OCI-LY7 (cell line): ENCODE measurements around the gene GLB1L3. TPM values are rescaled to one million over a fixed set of nuclear protein-coding genes. Genes with fewer than 3 reads are reported as not detected.

ENCODE experiments used
- BruUV-seq: library from RNA; stranded (reverse); fragments of 400-500 nt; replicated peaks from 2 replicates; lab custom pipeline; 2021; lab: Mats Ljungman, UMichigan
- CTCF ChIA-PET: fragments of 300-600 bp; sonication (Branson Sonifier 250); formaldehyde crosslinking; loops from one replicate; lab custom pipeline; 2022; ENCODE audit warnings: antibody characterized with exemption; ENCODE audit not compliant: unreplicated experiment; lab: Charles Lee
- POLR2A ChIA-PET: fragments of 300-600 bp; sonication (Branson Sonifier 250); formaldehyde crosslinking; loops from one replicate; lab custom pipeline; 2022; ENCODE audit warnings: antibody characterized with exemption; lab: Charles Lee
- DNase-seq: peaks from one replicate; pipeline ENCODE4 v3.0.0-alpha.2; 2015; ENCODE audit warnings: low spot score
- H2AFZ ChIP-seq: fragments of 200-600 bp; sonication (generic), shearing (Covaris generic); 2 replicates; pipeline ENCODE4 v1.6.1; 2014; ENCODE audit warnings: mild to moderate bottlenecking, antibody characterized with exemption, low read length, moderate library complexity
- H3K27ac ChIP-seq: fragments of 200-600 bp; sonication (generic); 2 replicates; pipeline ENCODE4 v1.5.1; 2014; ENCODE audit warnings: mixed run types, low read depth, mild to moderate bottlenecking, moderate library complexity, low read length, inconsistent platforms; ENCODE audit not compliant: poor library complexity, severe bottlenecking
- H3K36me3 ChIP-seq: fragments of 200-600 bp; sonication (generic); 2 replicates; pipeline ENCODE4 v1.6.1; 2014; ENCODE audit warnings: mild to moderate bottlenecking, antibody characterized with exemption, low read length, moderate library complexity, mixed read lengths; ENCODE audit not compliant: insufficient read depth
- H3K4me1 ChIP-seq: fragments of 200-600 bp; sonication (generic); 2 replicates; pipeline ENCODE4 v1.5.1; 2014; ENCODE audit warnings: mild to moderate bottlenecking, low read length; ENCODE audit not compliant: insufficient read depth, poor library complexity, severe bottlenecking
- H3K4me2 ChIP-seq: fragments of 200-600 bp; sonication (generic); 2 replicates; pipeline ENCODE4 v1.6.1; 2014; ENCODE audit warnings: mild to moderate bottlenecking, low read length
- H3K4me3 ChIP-seq: fragments of 200-600 bp; sonication (generic); 2 replicates; pipeline ENCODE4 v1.5.1; 2014; ENCODE audit warnings: mild to moderate bottlenecking, low read depth, low read length; ENCODE audit not compliant: poor library complexity, severe bottlenecking
- H3K79me2 ChIP-seq: fragments of 200-600 bp; sonication (generic); 2 replicates; pipeline ENCODE4 v1.6.1; 2016; ENCODE audit warnings: low read depth, mild to moderate bottlenecking, low read length, moderate library complexity, mixed read lengths; ENCODE audit not compliant: insufficient read depth
- H3K9me2 ChIP-seq: fragments of 200-600 bp; sonication (generic); 2 replicates; pipeline ENCODE4 v1.6.1; 2016; ENCODE audit warnings: mild to moderate bottlenecking, low read length, mixed read lengths; ENCODE audit not compliant: insufficient read depth
- H3K9me3 ChIP-seq: fragments of 200-600 bp; sonication (generic); 2 replicates; pipeline ENCODE4 v1.6.1; 2014; ENCODE audit warnings: mild to moderate bottlenecking, mixed run types, low read length, mixed read lengths
- H4K20me1 ChIP-seq: fragments of 200-600 bp; sonication (generic); 2 replicates; pipeline ENCODE4 v1.6.1; 2014; ENCODE audit warnings: mild to moderate bottlenecking, antibody characterized with exemption, low read length, moderate library complexity, mixed read lengths; ENCODE audit not compliant: insufficient read depth
- CTCF ChIP-seq: fragments of 200-600 bp; sonication (generic); conservative IDR thresholded peaks from 2 replicates; pipeline ENCODE4 v1.5.1; 2014; ENCODE audit warnings: mild to moderate bottlenecking, antibody characterized with exemption, low read length, moderate library complexity, mixed read lengths
- EZH2phosphoT487 ChIP-seq: fragments of 200-600 bp; sonication (generic); IDR thresholded peaks from 2 replicates; pipeline ENCODE4 v1.6.1; 2018; ENCODE audit warnings: low read depth, borderline replicate concordance, mild to moderate bottlenecking, mixed run types, antibody characterized with exemption, low read length, moderate library complexity, mixed read lengths
- intact Hi-C: fragments of 100-400 bp; cut with micrococcal nuclease; formaldehyde crosslinking; loops from one replicate; pipeline ENCODE4 v1.10.0; 2022; ENCODE audit not compliant: unreplicated experiment
- total RNA-seq, 2 experiments: library from RNA; depleted of rRNA in 1 of 2; stranded (reverse); fragments of >200 nt in 1 of 2; shearing (Covaris generic) in 1 of 2; gene quantifications; 2 replicates each; pipeline ENCODE4 v1.2.3, GENCODE V29; 2014 to 2022

The GLB1L3 gene
- total RNA-seq, 2 experiments from 2014 or later, result not detected

- ChIA-PET CTCF (no interaction called here), POLR2A (no interaction called here)
- H3K9me3 ChIP-seq, result no peaks in the 10 kb centered on the region
- H3K4me3 ChIP-seq, result no peak overlapping the region
- DNase-seq, result no peak
- H2AFZ ChIP-seq, result no peak overlapping the region
- H3K4me1 ChIP-seq, result no peaks in the 10 kb centered on the region
- no peak overlapping the region for H3K27ac ChIP-seq
- no TSS peak for BruUV-seq
- H3K36me3 ChIP-seq, result no peaks in the 10 kb centered on the region
- TF ChIP-seq EZH2phosphoT487 (no peak), CTCF (no peak)
- H3K9me2 ChIP-seq, result no peaks in the 10 kb centered on the region
- H3K79me2 ChIP-seq, result no peaks in the 10 kb centered on the region
- H3K4me2 ChIP-seq, result no peak overlapping the region
- intact Hi-C loops, result no loop called here
- no peaks in the 10 kb centered on the region for H4K20me1 ChIP-seq
Observed at GRCh38 chr11:134332189-134332631, 56.0 kb downstream of the GLB1L3 start.

- ChIA-PET POLR2A (no interaction called here), CTCF (no interaction called here)
- no peak overlapping the region for H2AFZ ChIP-seq
- no peaks in the 10 kb centered on the region for H3K79me2 ChIP-seq
- H3K4me1 ChIP-seq, result no peaks in the 10 kb centered on the region
- no peak overlapping the region for H3K27ac ChIP-seq
- no peaks in the 10 kb centered on the region for H3K9me3 ChIP-seq
- TF ChIP-seq CTCF (no peak), EZH2phosphoT487 (no peak)
- no TSS peak for BruUV-seq
- DNase-seq, result no peak
- intact Hi-C loops, result no loop called here
- no peaks in the 10 kb centered on the region for H3K9me2 ChIP-seq
- H3K4me3 ChIP-seq, result no peak overlapping the region
- H3K36me3 ChIP-seq, result no peaks in the 10 kb centered on the region
- no peak overlapping the region for H3K4me2 ChIP-seq
- no peaks in the 10 kb centered on the region for H4K20me1 ChIP-seq
Observed at GRCh38 chr11:134332782-134333181, 56.6 kb downstream of the GLB1L3 start.

- TF ChIP-seq CTCF (no peak), EZH2phosphoT487 (no peak)
Observed at GRCh38 chr11:134333312-134333711, 57.1 kb downstream of the GLB1L3 start.

More at GRCh38 chr11:134333312-134333711, 57.1 kb downstream of the GLB1L3 start:
- H4K20me1 ChIP-seq, result no peaks in the 10 kb centered on the region
- H3K4me1 ChIP-seq, result no peaks in the 10 kb centered on the region
- DNase-seq, result no peak
- H3K9me2 ChIP-seq, result no peaks in the 10 kb centered on the region
- H3K9me3 ChIP-seq, result no peaks in the 10 kb centered on the region
- no peak overlapping the region for H2AFZ ChIP-seq
- H3K4me3 ChIP-seq, result no peak overlapping the region
- no peak overlapping the region for H3K27ac ChIP-seq
- no TSS peak for BruUV-seq
- no peaks in the 10 kb centered on the region for H3K79me2 ChIP-seq
- intact Hi-C loops, result no loop called here
- H3K36me3 ChIP-seq, result no peaks in the 10 kb centered on the region
- ChIA-PET CTCF (no interaction called here), POLR2A (no interaction called here)
- H3K4me2 ChIP-seq, result no peak overlapping the region
